ENCODE results near the gene PARVA.

PARVA gene

GRCh38 chr11:12524865-12525264 is 147.5 kb downstream of the PARVA start:
- Histone ChIP-seq H3K27me3 (no peaks in the 10 kb centered on the region), H3K9me3 (no peaks in the 10 kb centered on the region), H3K36me3 (no peaks in the 10 kb centered on the region), H3K27ac (no peak overlapping the region), H3K4me1 (ENCODE audit: control insufficient read depth in 1 of 2, insufficient read depth in 1 of 2, low read depth in 1 of 2, low read length in 1 of 2) (no peaks in the 10 kb centered on the region), H3K4me3 (ENCODE audit: low read depth in 1 of 2, low read length in 1 of 2) (no peak overlapping the region)
- TF ChIP-seq CTCF (IDR thresholded peaks at IDR 0.05) = no peak

- H3K4me3 ChIP-seq (ENCODE audit: low read depth in 1 of 2, low read length in 1 of 2) = no peak overlapping the region
Measured at GRCh38 chr11:12525466-12526055, 148.2 kb downstream of the PARVA start.

DNA sequence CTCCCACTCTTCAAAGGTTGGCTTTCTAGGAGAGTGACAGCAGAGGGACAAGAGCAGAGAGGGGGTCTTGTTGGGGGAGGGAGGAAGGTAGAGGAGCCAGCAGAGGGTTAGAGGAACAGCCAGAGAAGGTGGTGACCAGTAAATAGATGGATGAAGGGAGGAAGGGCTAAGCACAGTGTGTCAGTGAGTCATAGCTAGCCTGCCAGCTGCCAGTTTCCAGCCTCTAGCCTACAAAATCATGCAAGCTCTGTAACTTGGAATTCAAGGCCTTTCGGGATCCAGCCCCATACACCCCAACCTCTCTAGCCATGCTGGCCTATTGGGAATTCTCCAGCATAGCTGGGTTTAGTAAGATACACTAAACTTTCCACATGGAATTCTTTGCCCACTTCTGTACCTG is 149.4 kb downstream of the PARVA start:
- TF ChIP-seq CTCF (IDR thresholded peaks at IDR 0.05) = no peak
- peaks cover 4% of the 10 kb centered on the region for H3K27me3 ChIP-seq

More at GRCh38 chr11:12525466-12526055, 148.2 kb downstream of the PARVA start:
- Histone ChIP-seq H3K4me1 (ENCODE audit: control insufficient read depth in 1 of 2, insufficient read depth in 1 of 2, low read depth in 1 of 2, low read length in 1 of 2) (no peaks in the 10 kb centered on the region), H3K9me3 (no peaks in the 10 kb centered on the region), H3K27ac (no peak overlapping the region), H3K27me3 (no peaks in the 10 kb centered on the region), H3K36me3 (no peaks in the 10 kb centered on the region)
- no peak for TF ChIP-seq CTCF (IDR thresholded peaks at IDR 0.05)

DNA sequence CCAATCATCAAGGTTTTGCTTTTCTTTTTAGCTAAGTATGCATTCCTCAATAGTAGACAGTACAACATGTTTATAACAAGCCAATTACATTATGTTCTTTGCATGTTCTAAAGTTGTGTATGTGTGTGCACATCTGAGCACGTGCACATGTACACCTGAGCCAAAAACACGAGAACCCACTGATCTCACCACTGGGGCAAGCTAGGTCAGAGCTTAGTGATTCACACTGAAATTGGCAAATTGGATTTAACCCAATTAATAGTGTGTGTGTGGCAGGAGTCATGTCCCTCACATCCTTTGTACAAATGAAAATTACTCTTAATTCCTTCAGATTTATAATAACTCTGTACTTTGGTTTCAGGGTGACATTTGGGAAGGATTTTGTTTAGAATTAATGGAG is 151.1 kb downstream of the PARVA start:
- no peak for TF ChIP-seq CTCF (IDR thresholded peaks at IDR 0.05)
- H3K36me3 ChIP-seq = no peaks in the 10 kb centered on the region
- H3K4me1 ChIP-seq (ENCODE audit: control insufficient read depth in 1 of 2, insufficient read depth in 1 of 2, low read depth in 1 of 2, low read length in 1 of 2) = no peaks in the 10 kb centered on the region
- H3K9me3 ChIP-seq = no peaks in the 10 kb centered on the region
- no peak overlapping the region for H3K27ac ChIP-seq
- H3K4me3 ChIP-seq (ENCODE audit: low read depth in 1 of 2, low read length in 1 of 2) = no peak overlapping the region
- peaks cover 5% of the 10 kb centered on the region for H3K27me3 ChIP-seq

More for the DNA sequence above, 149.4 kb downstream of the PARVA start:
- Histone ChIP-seq H3K36me3 (no peaks in the 10 kb centered on the region), H3K27ac (no peak overlapping the region), H3K4me3 (ENCODE audit: low read depth in 1 of 2, low read length in 1 of 2) (no peak overlapping the region), H3K9me3 (no peaks in the 10 kb centered on the region), H3K4me1 (ENCODE audit: control insufficient read depth in 1 of 2, insufficient read depth in 1 of 2, low read depth in 1 of 2, low read length in 1 of 2) (no peaks in the 10 kb centered on the region)

DNA sequence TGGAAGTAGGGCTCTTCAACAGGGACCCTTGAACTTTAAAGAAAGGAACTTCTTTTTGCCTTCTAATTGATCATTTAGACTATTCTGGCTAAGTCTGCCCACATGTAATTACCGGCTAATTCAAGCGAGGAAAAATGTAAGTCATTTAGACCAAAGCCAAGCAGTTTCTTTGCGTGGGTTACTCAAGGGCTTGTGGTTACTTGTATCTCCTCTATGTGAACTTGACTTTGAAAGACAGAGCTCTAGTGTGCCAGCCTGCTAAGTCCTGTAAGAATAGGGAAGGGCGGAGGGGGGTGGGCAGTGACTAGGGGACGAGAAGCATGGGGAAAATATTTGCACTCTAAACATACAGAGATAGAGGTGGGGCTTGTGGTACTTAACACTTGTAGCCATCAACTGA is 151.7 kb downstream of the PARVA start:
- no peaks in the 10 kb centered on the region for H3K36me3 ChIP-seq
- no peak overlapping the region for H3K4me3 ChIP-seq (ENCODE audit: low read depth in 1 of 2, low read length in 1 of 2)
- H3K27ac ChIP-seq = no peak overlapping the region
- H3K27me3 ChIP-seq = peaks cover 5% of the 10 kb centered on the region
- no peaks in the 10 kb centered on the region for H3K9me3 ChIP-seq
- no peak for TF ChIP-seq CTCF (IDR thresholded peaks at IDR 0.05)
- no peaks in the 10 kb centered on the region for H3K4me1 ChIP-seq (ENCODE audit: control insufficient read depth in 1 of 2, insufficient read depth in 1 of 2, low read depth in 1 of 2, low read length in 1 of 2)
